ENCODE measurements around the gene SYT5. TPM values are rescaled to one million over a fixed set of nuclear protein-coding genes. Genes with fewer than 3 reads are reported as not detected.

SYT5 gene
- total RNA-seq, 2 donors from 2014 or later: 4.3 TPM; not detected in 1

- no peak for DNase-seq (ENCODE audit: low spot score)
- intact Hi-C loops (cut with DNase I): no loop called here
- TF ChIP-seq POLR2A (IDR thresholded peaks at IDR 0.05): no peak
- no peak for TF ChIP-seq CTCF (IDR thresholded peaks at IDR 0.05)
- no peak for TF ChIP-seq POLR2AphosphoS5 (IDR thresholded peaks at IDR 0.05)
- Histone ChIP-seq H3K4me1 (replicated peaks) (no peaks in the 10 kb centered on the region), H3K36me3 (no peaks in the 10 kb centered on the region), H3K27me3 (replicated peaks; ENCODE audit: insufficient read depth) (no peaks in the 10 kb centered on the region), H3K9me3 (no peaks in the 10 kb centered on the region), H3K27ac (no peak overlapping the region), H3K4me3 (no peak overlapping the region)
- 78% methylated on average over 26 of the region's 26 CpGs for WGBS
Measured at GRCh38 chr19:55224038-55224665, 44.1 kb upstream of the SYT5 start.

- intact Hi-C loops (cut with DNase I): no loop called here
- no peak for DNase-seq (ENCODE audit: low spot score)
- no peaks in the 10 kb centered on the region for H3K36me3 ChIP-seq
- 87% methylated on average over 17 of the region's 17 CpGs for WGBS
- TF ChIP-seq POLR2A (IDR thresholded peaks at IDR 0.05) (no peak), POLR2AphosphoS5 (IDR thresholded peaks at IDR 0.05) (no peak), CTCF (IDR thresholded peaks at IDR 0.05) (no peak)
- no peak overlapping the region for H3K27ac ChIP-seq
- H3K4me3 ChIP-seq: no peak overlapping the region
- H3K27me3 ChIP-seq (replicated peaks; ENCODE audit: insufficient read depth): no peaks in the 10 kb centered on the region
- H3K4me1 ChIP-seq (replicated peaks): no peaks in the 10 kb centered on the region
- H3K9me3 ChIP-seq: no peaks in the 10 kb centered on the region
Measured at GRCh38 chr19:55223291-55224037, 43.4 kb upstream of the SYT5 start.

GRCh38 chr19:55220525-55220924 lies 40.4 kb upstream of the SYT5 start:
- WGBS: 67% methylated on average over 9 of the region's 9 CpGs

GRCh38 chr19:55216461-55217198 lies 36.5 kb upstream of the SYT5 start:
- Histone ChIP-seq H3K27me3 (replicated peaks; ENCODE audit: insufficient read depth) (peaks cover 5% of the 10 kb centered on the region), H3K36me3 (no peaks in the 10 kb centered on the region), H3K27ac (no peak overlapping the region), H3K4me1 (replicated peaks) (no peaks in the 10 kb centered on the region), H3K9me3 (no peaks in the 10 kb centered on the region), H3K4me3 (no peak overlapping the region)
- no peak for TF ChIP-seq CTCF (IDR thresholded peaks at IDR 0.05)
- peak; percentile 5 for TF ChIP-seq POLR2AphosphoS5 (IDR thresholded peaks at IDR 0.05)
- no peak for TF ChIP-seq POLR2A (IDR thresholded peaks at IDR 0.05)
- intact Hi-C loops (cut with DNase I): no loop called here
- WGBS: 6% methylated on average over 30 of the region's 36 CpGs
- DNase-seq (ENCODE audit: low spot score): peak; percentile 31

More at GRCh38 chr19:55220525-55220924, 40.4 kb upstream of the SYT5 start:
- Histone ChIP-seq H3K27me3 (replicated peaks; ENCODE audit: insufficient read depth) (no peaks in the 10 kb centered on the region), H3K4me1 (replicated peaks) (no peaks in the 10 kb centered on the region), H3K27ac (no peak overlapping the region), H3K4me3 (no peak overlapping the region), H3K9me3 (no peaks in the 10 kb centered on the region), H3K36me3 (no peaks in the 10 kb centered on the region)
- intact Hi-C loops (cut with DNase I): no loop called here
- DNase-seq (ENCODE audit: low spot score): no peak
- TF ChIP-seq POLR2AphosphoS5 (IDR thresholded peaks at IDR 0.05) (no peak), CTCF (IDR thresholded peaks at IDR 0.05) (no peak), POLR2A (IDR thresholded peaks at IDR 0.05) (no peak)

Measured in prostate gland (tissue), 2 donors.